Stimulated activated CD8-positive, alpha-beta memory T cell treated with anti-CD3 and anti-CD28 coated beads, Interleukin-2, amount 100 ng/mL, for 1 hour (primary cell): ENCODE results near the gene GAGE13.
"Not testable (repeated sequence)": the region's sequence is repeated elsewhere in the genome, so short reads cannot be mapped to it uniquely, and the experiment has no call there.

Experiments
- DNase-seq, 2 donors: peaks; one replicate each; pipeline ENCODE4 v3.0.0-alpha.2; 2020; ENCODE audit warnings: low read depth in 2 of 2

The GAGE13 gene

DNA sequence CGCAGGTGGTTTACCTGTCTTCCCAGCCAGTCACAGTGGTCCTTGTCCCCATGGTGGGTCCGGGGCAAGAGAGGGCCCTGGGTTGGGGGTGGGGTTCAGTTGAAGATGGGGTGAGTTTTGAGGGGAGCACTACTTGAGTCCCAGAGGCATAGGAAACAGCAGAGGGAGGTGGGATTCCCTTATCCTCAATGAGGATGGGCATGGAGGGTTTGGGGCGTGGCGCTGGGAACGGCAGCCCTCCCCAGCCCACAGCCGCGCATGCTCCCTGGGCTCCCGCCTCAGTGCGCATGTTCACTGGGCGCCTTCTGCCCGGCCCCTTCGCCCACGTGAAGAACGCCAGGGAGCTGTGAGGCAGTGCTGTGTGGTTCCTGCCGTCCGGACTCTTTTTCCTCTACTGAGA is at the start of gene GAGE13:
GAGE13 (plus strand) TSS at position 301 of the 400 bp plus-strand sequence. CDS start 1,156 bp downstream, outside the sequence.
- DNase-seq = not testable (repeated sequence)

- no peak for DNase-seq
Measured at GRCh38 chrX:49282647-49283011, 48.8 kb upstream of the GAGE13 start.

- no peak for DNase-seq
Measured at GRCh38 chrX:49284212-49284611, 47.2 kb upstream of the GAGE13 start.

GRCh38 chrX:49286136-49286535 is 45.2 kb upstream of the GAGE13 start:
- no peak for DNase-seq

GRCh38 chrX:49286581-49286980 is 44.8 kb upstream of the GAGE13 start:
- DNase-seq = no peak

DNA sequence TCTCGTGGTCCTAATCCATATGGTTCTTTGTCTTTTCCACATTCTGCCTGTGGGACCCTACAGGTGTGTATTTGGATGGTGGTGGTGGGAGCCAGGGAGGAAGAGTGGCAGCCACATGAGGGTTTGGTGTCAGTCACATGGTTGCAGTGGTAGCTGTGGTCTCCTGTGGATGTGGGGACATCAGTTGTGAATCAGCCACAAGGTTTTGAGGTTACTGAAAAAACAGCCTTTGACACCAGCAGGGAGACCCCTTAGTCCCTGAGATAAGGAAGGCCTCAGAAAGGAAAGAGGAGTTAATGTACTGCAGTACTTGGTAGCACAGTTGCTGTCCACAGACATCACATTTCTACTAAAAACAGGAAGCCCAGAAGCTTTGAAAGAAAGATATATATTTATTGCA is 43.7 kb upstream of the GAGE13 start:
- DNase-seq = no peak

DNA sequence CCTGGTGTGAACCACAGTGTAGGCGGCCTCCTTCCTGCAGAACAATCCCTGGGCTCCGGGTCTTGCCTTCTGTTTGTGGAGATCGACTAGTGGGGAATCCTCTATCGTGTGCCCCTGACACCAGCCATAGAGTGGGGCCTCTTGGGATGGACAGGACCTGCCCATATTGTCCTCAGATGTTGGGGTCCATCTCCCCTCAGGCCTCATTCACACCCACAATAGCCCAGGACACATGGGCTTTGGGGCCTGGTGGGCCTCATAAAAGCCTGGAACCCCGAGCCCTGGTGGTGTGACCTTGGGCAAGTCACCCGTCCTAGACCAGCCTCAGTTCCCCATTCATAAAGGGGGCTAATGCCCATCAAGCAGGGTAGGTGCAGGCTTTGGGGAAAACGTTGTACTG is 41.2 kb upstream of the GAGE13 start:
- DNase-seq = no peak

GRCh38 chrX:49291615-49292337 is 39.6 kb upstream of the GAGE13 start:
- peak; percentile 33 to 37 for DNase-seq

- no peak for DNase-seq
Measured at GRCh38 chrX:49292400-49293362, 38.7 kb upstream of the GAGE13 start.

- not testable (repeated sequence) for DNase-seq
Measured at GRCh38 chrX:49299293-49299692, 32.1 kb upstream of the GAGE13 start.

DNA sequence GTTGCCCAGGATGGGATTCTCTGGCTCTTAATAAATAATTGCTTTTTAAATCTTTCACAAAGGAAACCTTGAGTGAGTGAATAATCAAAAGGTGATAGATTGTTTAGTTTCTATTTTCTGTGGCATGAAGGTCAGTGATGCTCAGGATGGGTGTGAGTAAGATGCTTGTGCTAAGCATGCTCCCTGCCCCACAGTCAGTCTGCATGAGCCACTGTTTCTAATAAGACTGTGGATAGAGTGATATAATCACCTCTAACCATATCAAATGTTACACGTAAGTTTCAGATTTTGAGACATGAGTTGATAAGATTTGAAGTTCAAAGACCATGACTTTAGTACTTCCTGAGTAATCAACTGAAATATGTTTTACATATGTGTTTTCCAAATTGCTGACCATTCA is 30.7 kb upstream of the GAGE13 start:
- no peak for DNase-seq

- DNase-seq = no peak
Measured at GRCh38 chrX:49303346-49303745, 28.0 kb upstream of the GAGE13 start, which contains the start of gene GAGE10. Gene GAGE10, plus strand, starts transcription at chrX:49303646. Its CDS starts 1,214 bp downstream, at chrX:49304860.

DNA sequence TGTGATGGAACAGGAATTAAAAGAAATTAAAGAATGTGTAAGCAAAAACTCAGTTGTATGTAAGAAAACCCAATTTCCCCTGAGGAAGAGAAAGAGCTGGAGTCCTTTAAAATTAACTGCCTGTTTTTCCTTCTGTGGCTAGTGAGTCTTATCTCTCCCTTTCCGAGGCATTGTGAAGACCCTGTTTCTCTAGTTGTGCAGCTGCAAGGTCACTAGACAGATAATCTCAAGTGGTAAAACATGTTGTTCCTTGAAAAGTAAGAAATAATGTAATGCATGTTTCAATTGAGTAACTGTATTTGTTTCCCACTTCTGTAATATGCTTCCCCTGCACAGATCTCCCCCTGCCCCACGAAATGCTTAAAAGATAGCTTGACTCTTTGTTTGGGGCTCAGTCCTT is 23.6 kb upstream of the GAGE13 start:
- DNase-seq = not testable (repeated sequence)

- DNase-seq = no peak
Measured at GRCh38 chrX:49308604-49309269, 22.6 kb upstream of the GAGE13 start.

DNA sequence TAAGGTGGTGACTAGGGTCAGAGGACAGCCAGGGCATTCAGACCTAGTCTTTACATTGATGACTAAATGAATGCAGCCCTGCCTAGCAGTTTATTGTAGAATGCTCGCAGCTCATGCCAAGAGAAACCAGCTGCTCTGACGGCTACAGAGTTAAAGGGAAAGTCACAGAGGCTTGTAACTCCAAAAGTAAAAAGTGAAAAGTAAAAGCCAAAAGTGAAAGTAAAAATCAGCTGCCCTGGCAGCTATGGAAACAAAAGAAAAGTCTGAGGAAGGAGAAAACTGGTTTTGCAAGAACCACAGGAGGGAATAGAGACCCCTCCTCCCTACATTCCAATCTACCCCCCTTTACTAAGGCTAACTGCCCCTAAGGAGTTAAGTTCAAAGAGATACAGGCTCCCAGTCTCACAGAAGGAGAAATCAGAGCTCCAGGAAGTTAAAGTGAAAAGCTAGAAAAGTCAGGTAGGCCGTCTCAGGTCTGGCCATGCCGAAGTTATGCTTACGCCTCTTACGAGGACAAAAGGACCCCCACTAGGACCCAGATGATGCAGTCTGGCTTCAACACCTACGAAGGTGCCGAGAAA is 21.9 kb upstream of the GAGE13 start:
- no peak for DNase-seq

DNA sequence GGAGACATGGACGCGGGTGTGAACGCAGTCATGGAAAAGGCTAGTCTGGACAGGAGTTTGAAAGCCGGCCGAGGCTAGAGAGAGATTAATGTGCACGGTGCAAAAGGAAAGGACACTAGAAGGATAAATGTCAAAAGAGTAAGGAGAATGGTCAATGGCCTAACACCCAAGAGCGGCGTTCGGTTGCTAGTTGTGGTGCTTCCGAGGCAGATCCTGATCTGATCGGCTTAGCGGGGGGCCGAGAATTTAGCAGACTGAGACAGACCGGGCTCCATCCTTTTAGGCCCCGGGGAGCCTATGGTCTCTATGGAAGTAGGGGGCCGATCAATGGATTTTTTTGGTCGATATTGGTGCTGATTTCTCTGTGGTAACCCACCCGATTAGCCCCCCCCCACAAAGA is 21.0 kb upstream of the GAGE13 start:
- no peak for DNase-seq

GRCh38 chrX:49312176-49312575 is 19.2 kb upstream of the GAGE13 start:
- no peak for DNase-seq

GRCh38 chrX:49316085-49316484 is 15.3 kb upstream of the GAGE13 start:
- DNase-seq = no peak

DNA sequence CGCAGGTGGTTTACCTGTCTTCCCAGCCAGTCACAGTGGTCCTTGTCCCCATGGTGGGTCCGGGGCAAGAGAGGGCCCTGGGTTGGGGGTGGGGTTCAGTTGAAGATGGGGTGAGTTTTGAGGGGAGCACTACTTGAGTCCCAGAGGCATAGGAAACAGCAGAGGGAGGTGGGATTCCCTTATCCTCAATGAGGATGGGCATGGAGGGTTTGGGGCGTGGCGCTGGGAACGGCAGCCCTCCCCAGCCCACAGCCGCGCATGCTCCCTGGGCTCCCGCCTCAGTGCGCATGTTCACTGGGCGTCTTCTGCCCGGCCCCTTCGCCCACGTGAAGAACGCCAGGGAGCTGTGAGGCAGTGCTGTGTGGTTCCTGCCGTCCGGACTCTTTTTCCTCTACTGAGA is 9.6 kb upstream of the GAGE13 start, which contains the start of gene GAGE12J:
GAGE12J (plus strand) TSS at position 301 of the 400 bp plus-strand sequence. CDS start 1,157 bp downstream, outside the sequence.
- DNase-seq = not testable (repeated sequence)

- DNase-seq = not testable (repeated sequence)
Measured at GRCh38 chrX:49322266-49322665, 9.1 kb upstream of the GAGE13 start.

GRCh38 chrX:49323735-49324134 is 7.6 kb upstream of the GAGE13 start:
- DNase-seq = not testable (repeated sequence)

- not testable (repeated sequence) for DNase-seq
Measured at GRCh38 chrX:49330421-49330820, 961 bp upstream of the GAGE13 start.
